PC-3 (cell line): ENCODE results near the gene ZHX3.

Experiments used
- CTCF ChIP-seq: fragments of 300-600 bp; sonication (generic); conservative IDR thresholded peaks from 2 replicates; pipeline ENCODE4 v1.5.1; 2017; ENCODE audit warnings: antibody characterized with exemption, low read depth, mild to moderate bottlenecking, low read length
- EZH2 ChIP-seq: fragments of 300-600 bp; sonication (generic); IDR thresholded peaks from one replicate; pipeline ENCODE4 v1.6.1; 2017; ENCODE audit warnings: antibody characterized with exemption, mild to moderate bottlenecking, low read length; ENCODE audit not compliant: unreplicated experiment

- TF ChIP-seq CTCF = no peak
- TF ChIP-seq EZH2 = no peak
Observed at GRCh38 chr20:41320441-41320840, 2.9 kb upstream of the ZHX3 start.
